OCI-LY7 (cell line): ENCODE data around the gene ADARB2. TPM values are rescaled to one million over a fixed set of nuclear protein-coding genes. Genes with fewer than 3 reads are reported as not detected.

ENCODE experiments used
- BruUV-seq: library from RNA; stranded (reverse); fragments of 400-500 nt; replicated peaks from 2 replicates; lab custom pipeline; 2021; lab: Mats Ljungman, UMichigan
- CTCF ChIA-PET: fragments of 300-600 bp; sonication (Branson Sonifier 250); formaldehyde crosslinking; loops from one replicate; lab custom pipeline; 2022; ENCODE audit warnings: antibody characterized with exemption; ENCODE audit not compliant: unreplicated experiment; lab: Charles Lee
- POLR2A ChIA-PET: fragments of 300-600 bp; sonication (Branson Sonifier 250); formaldehyde crosslinking; loops from one replicate; lab custom pipeline; 2022; ENCODE audit warnings: antibody characterized with exemption; lab: Charles Lee
- DNase-seq: peaks from one replicate; pipeline ENCODE4 v3.0.0-alpha.2; 2015; ENCODE audit warnings: low spot score
- H2AFZ ChIP-seq: fragments of 200-600 bp; sonication (generic), shearing (Covaris generic); 2 replicates; pipeline ENCODE4 v1.6.1; 2014; ENCODE audit warnings: mild to moderate bottlenecking, antibody characterized with exemption, low read length, moderate library complexity
- H3K27ac ChIP-seq: fragments of 200-600 bp; sonication (generic); 2 replicates; pipeline ENCODE4 v1.5.1; 2014; ENCODE audit warnings: mixed run types, low read depth, mild to moderate bottlenecking, moderate library complexity, low read length, inconsistent platforms; ENCODE audit not compliant: poor library complexity, severe bottlenecking
- H3K36me3 ChIP-seq: fragments of 200-600 bp; sonication (generic); 2 replicates; pipeline ENCODE4 v1.6.1; 2014; ENCODE audit warnings: mild to moderate bottlenecking, antibody characterized with exemption, low read length, moderate library complexity, mixed read lengths; ENCODE audit not compliant: insufficient read depth
- H3K4me1 ChIP-seq: fragments of 200-600 bp; sonication (generic); 2 replicates; pipeline ENCODE4 v1.5.1; 2014; ENCODE audit warnings: mild to moderate bottlenecking, low read length; ENCODE audit not compliant: insufficient read depth, poor library complexity, severe bottlenecking
- H3K4me2 ChIP-seq: fragments of 200-600 bp; sonication (generic); 2 replicates; pipeline ENCODE4 v1.6.1; 2014; ENCODE audit warnings: mild to moderate bottlenecking, low read length
- H3K4me3 ChIP-seq: fragments of 200-600 bp; sonication (generic); 2 replicates; pipeline ENCODE4 v1.5.1; 2014; ENCODE audit warnings: mild to moderate bottlenecking, low read depth, low read length; ENCODE audit not compliant: poor library complexity, severe bottlenecking
- H3K79me2 ChIP-seq: fragments of 200-600 bp; sonication (generic); 2 replicates; pipeline ENCODE4 v1.6.1; 2016; ENCODE audit warnings: low read depth, mild to moderate bottlenecking, low read length, moderate library complexity, mixed read lengths; ENCODE audit not compliant: insufficient read depth
- H3K9me2 ChIP-seq: fragments of 200-600 bp; sonication (generic); 2 replicates; pipeline ENCODE4 v1.6.1; 2016; ENCODE audit warnings: mild to moderate bottlenecking, low read length, mixed read lengths; ENCODE audit not compliant: insufficient read depth
- H3K9me3 ChIP-seq: fragments of 200-600 bp; sonication (generic); 2 replicates; pipeline ENCODE4 v1.6.1; 2014; ENCODE audit warnings: mild to moderate bottlenecking, mixed run types, low read length, mixed read lengths
- H4K20me1 ChIP-seq: fragments of 200-600 bp; sonication (generic); 2 replicates; pipeline ENCODE4 v1.6.1; 2014; ENCODE audit warnings: mild to moderate bottlenecking, antibody characterized with exemption, low read length, moderate library complexity, mixed read lengths; ENCODE audit not compliant: insufficient read depth
- EZH2phosphoT487 ChIP-seq: fragments of 200-600 bp; sonication (generic); IDR thresholded peaks from 2 replicates; pipeline ENCODE4 v1.6.1; 2018; ENCODE audit warnings: low read depth, borderline replicate concordance, mild to moderate bottlenecking, mixed run types, antibody characterized with exemption, low read length, moderate library complexity, mixed read lengths
- intact Hi-C: fragments of 100-400 bp; cut with micrococcal nuclease; formaldehyde crosslinking; loops from one replicate; pipeline ENCODE4 v1.10.0; 2022; ENCODE audit not compliant: unreplicated experiment
- total RNA-seq, 2 experiments: library from RNA; depleted of rRNA in 1 of 2; stranded (reverse); fragments of >200 nt in 1 of 2; shearing (Covaris generic) in 1 of 2; gene quantifications; 2 replicates each; pipeline ENCODE4 v1.2.3, GENCODE V29; 2014 to 2022
- TF ChIP-seq, protein P1 (sequence below): fragments of 200-600 bp; sonication (generic); conservative IDR thresholded peaks from 2 replicates; pipeline ENCODE4 v1.5.1; 2014; ENCODE audit warnings: mild to moderate bottlenecking, antibody characterized with exemption, low read length, moderate library complexity, mixed read lengths

ADARB2 gene
- total RNA-seq, 2 experiments from 2014 or later, result 0.03 TPM; not detected in 1

DNA sequence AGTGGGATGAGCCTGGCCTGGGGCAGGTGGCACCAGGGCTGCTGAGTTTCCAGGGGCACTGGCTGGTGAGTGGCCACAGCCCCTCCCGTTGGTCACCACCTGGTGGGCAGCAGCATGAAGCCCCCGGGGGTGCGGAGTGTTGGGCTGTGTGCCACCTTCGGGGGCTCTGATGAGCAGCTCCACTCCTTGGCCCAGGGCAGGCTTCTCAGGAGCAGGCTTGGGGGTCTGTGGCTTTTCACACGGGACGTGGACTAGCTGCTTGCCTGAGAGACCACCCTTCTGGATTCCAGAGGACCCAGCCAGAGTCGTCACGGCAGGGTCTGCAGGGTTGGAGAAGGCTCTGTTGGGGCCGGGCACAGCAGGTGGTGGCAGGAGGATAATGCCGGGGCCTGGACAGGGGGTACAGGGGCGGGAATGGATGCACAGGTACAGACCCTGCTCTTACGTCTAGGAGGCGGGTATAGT, 193.1 kb downstream of the ADARB2 start:
- no peaks in the 10 kb centered on the region for H3K79me2 ChIP-seq
- POLR2A ChIA-PET, result no interaction called here
- no peaks in the 10 kb centered on the region for H4K20me1 ChIP-seq
- H3K36me3 ChIP-seq, result no peaks in the 10 kb centered on the region
- H3K4me2 ChIP-seq, result no peak overlapping the region
- H3K4me3 ChIP-seq, result no peak overlapping the region
- CTCF ChIA-PET, result interaction anchor here (0.6 kb wide), 1 partner anchor 89 kb away, joined by 4 read pairs; no protein-coding TSS in a partner anchor
- no peak overlapping the region for H2AFZ ChIP-seq
- TF ChIP-seq, protein P1, sequence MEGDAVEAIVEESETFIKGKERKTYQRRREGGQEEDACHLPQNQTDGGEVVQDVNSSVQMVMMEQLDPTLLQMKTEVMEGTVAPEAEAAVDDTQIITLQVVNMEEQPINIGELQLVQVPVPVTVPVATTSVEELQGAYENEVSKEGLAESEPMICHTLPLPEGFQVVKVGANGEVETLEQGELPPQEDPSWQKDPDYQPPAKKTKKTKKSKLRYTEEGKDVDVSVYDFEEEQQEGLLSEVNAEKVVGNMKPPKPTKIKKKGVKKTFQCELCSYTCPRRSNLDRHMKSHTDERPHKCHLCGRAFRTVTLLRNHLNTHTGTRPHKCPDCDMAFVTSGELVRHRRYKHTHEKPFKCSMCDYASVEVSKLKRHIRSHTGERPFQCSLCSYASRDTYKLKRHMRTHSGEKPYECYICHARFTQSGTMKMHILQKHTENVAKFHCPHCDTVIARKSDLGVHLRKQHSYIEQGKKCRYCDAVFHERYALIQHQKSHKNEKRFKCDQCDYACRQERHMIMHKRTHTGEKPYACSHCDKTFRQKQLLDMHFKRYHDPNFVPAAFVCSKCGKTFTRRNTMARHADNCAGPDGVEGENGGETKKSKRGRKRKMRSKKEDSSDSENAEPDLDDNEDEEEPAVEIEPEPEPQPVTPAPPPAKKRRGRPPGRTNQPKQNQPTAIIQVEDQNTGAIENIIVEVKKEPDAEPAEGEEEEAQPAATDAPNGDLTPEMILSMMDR, result no peak
- H3K9me2 ChIP-seq, result no peaks in the 10 kb centered on the region
- DNase-seq, result no peak
- H3K9me3 ChIP-seq, result no peaks in the 10 kb centered on the region
- H3K4me1 ChIP-seq, result peaks cover 15% of the 10 kb centered on the region
- intact Hi-C loops, result no loop called here
- no TSS peak for BruUV-seq
- no peak overlapping the region for H3K27ac ChIP-seq

DNA sequence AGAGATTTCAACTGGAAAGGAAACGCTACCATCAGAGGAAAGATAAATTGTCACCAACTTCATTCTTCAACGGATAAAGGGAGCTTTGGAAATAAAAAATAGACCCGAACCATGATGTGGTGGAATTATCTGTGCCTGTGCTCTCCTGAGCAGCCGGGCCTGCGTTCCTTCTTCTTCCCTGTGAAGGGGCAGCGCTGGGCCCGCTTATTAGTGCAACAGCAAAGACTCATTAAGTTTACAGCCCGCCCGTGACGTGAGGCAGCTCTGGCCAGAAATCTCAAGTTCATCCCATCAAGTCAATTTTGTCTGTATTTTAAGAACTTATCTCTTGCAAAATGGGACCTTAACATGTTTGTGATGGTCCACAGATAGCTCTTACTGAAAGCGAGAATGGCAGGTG, 193.7 kb downstream of the ADARB2 start:
- Histone ChIP-seq H3K9me2 (no peaks in the 10 kb centered on the region), H3K79me2 (no peaks in the 10 kb centered on the region), H2AFZ (no peak overlapping the region), H3K9me3 (no peaks in the 10 kb centered on the region), H3K4me3 (no peak overlapping the region), H3K4me2 (no peak overlapping the region), H4K20me1 (no peaks in the 10 kb centered on the region), H3K4me1 (peaks cover 16% of the 10 kb centered on the region), H3K36me3 (no peaks in the 10 kb centered on the region), H3K27ac (no peak overlapping the region)
- TF ChIP-seq, protein P1, result no peak
- TF ChIP-seq EZH2phosphoT487, result no peak
- BruUV-seq, result no TSS peak
- intact Hi-C loops, result no loop called here
- ChIA-PET CTCF (no interaction called here), POLR2A (interaction anchor here (0.7 kb wide), 1 partner anchor 40 kb away, joined by 3 read pairs; no protein-coding TSS in a partner anchor)
- no peak for DNase-seq

DNA sequence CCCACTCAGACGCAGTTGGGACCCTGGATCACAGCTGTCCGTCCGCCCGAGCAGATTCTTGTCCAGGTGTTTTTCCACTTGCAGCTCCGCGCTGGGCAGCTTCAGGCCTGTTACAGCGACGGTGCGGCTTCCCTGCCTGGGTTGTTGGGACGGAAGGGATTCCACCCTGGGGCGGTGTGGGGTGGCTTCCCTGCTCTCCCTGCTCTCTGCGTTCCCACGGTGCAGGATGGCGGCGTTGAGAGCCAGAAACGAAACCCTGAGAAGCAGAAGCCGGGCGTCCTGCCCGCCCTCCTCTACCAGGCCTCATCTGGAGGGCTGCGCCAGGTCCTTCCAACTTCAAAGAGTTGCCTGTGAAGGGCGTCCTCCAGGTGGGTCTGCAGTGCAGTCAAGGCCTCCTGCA, 194.4 kb downstream of the ADARB2 start:
- intact Hi-C loops, result no loop called here
- Histone ChIP-seq H3K4me3 (no peak overlapping the region), H3K4me2 (no peak overlapping the region), H3K9me2 (no peaks in the 10 kb centered on the region), H3K9me3 (no peaks in the 10 kb centered on the region), H4K20me1 (no peaks in the 10 kb centered on the region), H3K4me1 (peaks cover 13% of the 10 kb centered on the region), H3K36me3 (no peaks in the 10 kb centered on the region), H2AFZ (no peak overlapping the region), H3K27ac (no peak overlapping the region), H3K79me2 (no peaks in the 10 kb centered on the region)
- TF ChIP-seq, protein P1, result no peak
- no peak for TF ChIP-seq EZH2phosphoT487
- CTCF ChIA-PET, result no interaction called here
- BruUV-seq, result no TSS peak
- no peak for DNase-seq
- POLR2A ChIA-PET, result no interaction called here
